Measurements from ENCODE around the gene USP17L12. TPM values are rescaled to one million over a fixed set of nuclear protein-coding genes. Genes with fewer than 3 reads are reported as not detected.
"Not testable (repeated sequence)": the region's sequence is repeated elsewhere in the genome, so short reads cannot be mapped to it uniquely, and the experiment has no call there.

The USP17L12 gene
- total RNA-seq, 1 donor from 2014 or later: not detected

DNA sequence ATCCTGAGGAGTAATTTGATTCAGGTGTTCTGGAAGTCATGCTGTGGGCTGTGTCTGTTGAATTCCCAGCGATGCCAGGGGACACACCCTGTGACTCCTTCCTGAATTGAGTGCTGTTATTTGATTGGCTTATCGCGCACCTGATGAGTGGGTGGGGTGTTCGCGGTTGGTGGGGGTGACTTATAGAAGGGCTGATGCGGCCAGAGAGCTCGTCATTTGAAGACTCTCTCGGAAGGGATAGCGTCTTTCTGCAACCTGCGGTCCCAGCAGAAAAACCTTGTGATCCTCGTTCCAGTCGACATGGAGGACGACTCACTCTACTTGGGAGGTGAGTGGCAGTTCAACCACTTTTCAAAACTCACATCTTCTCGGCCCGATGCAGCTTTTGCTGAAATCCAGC lies 47.4 kb downstream of the USP17L12 start, which contains the start of gene USP17L22:
Gene USP17L22, plus strand, starts transcription at position 301 of the 400 bp plus-strand sequence. Its CDS starts 0 bp downstream, at position 301.
- H3K4me3 ChIP-seq; H3K4me1 ChIP-seq; H3K27me3 ChIP-seq (ENCODE audit: low read depth); H3K36me3 ChIP-seq; DNase-seq; H3K27ac ChIP-seq (replicated peaks); intact Hi-C loops (cut with micrococcal nuclease); H3K9me3 ChIP-seq (replicated peaks): not testable (repeated sequence)

Other genes starting within 250 kb of the USP17L12 start
- gene FAM90A26, start 49.7 kb upstream of the USP17L12 start, total RNA-seq: not detected
- not detected for gene USP17L10, start 9.5 kb upstream of the USP17L12 start, total RNA-seq
- not detected for gene USP17L11, start 4.7 kb upstream of the USP17L12 start, total RNA-seq
- gene USP17L13, start 4.7 kb downstream of the USP17L12 start, total RNA-seq: not detected
- gene USP17L15, start 14.2 kb downstream of the USP17L12 start, total RNA-seq: not detected
- not detected for gene USP17L17, start 23.7 kb downstream of the USP17L12 start, total RNA-seq
- not detected for gene USP17L18, start 28.5 kb downstream of the USP17L12 start, total RNA-seq
- not detected for gene USP17L19, start 33.2 kb downstream of the USP17L12 start, total RNA-seq
- not detected for gene USP17L20, start 38.0 kb downstream of the USP17L12 start, total RNA-seq
- not detected for gene USP17L21, start 42.7 kb downstream of the USP17L12 start, total RNA-seq
- gene USP17L22, start 47.5 kb downstream of the USP17L12 start, total RNA-seq: not detected
- gene USP17L24, start 105.0 kb downstream of the USP17L12 start, total RNA-seq: not detected
- gene USP17L25, start 109.8 kb downstream of the USP17L12 start, total RNA-seq: not detected
- gene USP17L26, start 114.5 kb downstream of the USP17L12 start, total RNA-seq: not detected
- not detected for gene USP17L5, start 119.3 kb downstream of the USP17L12 start, total RNA-seq
- not detected for gene USP17L27, start 124.0 kb downstream of the USP17L12 start, total RNA-seq
- gene USP17L28, start 128.7 kb downstream of the USP17L12 start, total RNA-seq: not detected
- not detected for gene USP17L29, start 133.5 kb downstream of the USP17L12 start, total RNA-seq
- gene USP17L30, start 143.0 kb downstream of the USP17L12 start, total RNA-seq: not detected
- gene DEFB131A, start 224.3 kb downstream of the USP17L12 start, total RNA-seq: not detected